OCI-LY7 (cell line): ENCODE data around the gene C2orf66. TPM values are rescaled to one million over a fixed set of nuclear protein-coding genes. Genes with fewer than 3 reads are reported as not detected.

ENCODE experiments used
- Bru-seq: library from RNA; stranded (reverse); fragments of 400-500 nt; gene quantifications from one replicate; lab custom pipeline; 2021; lab: Mats Ljungman, UMichigan
- BruChase-seq, 2 experiments: library from RNA; stranded (reverse); fragments of 400-500 nt; gene quantifications; one replicate each; lab custom pipeline; 2021; lab: Mats Ljungman, UMichigan
- BruUV-seq: library from RNA; stranded (reverse); fragments of 400-500 nt; replicated peaks from 2 replicates; lab custom pipeline; 2021; lab: Mats Ljungman, UMichigan
- CTCF ChIA-PET: fragments of 300-600 bp; sonication (Branson Sonifier 250); formaldehyde crosslinking; loops from one replicate; lab custom pipeline; 2022; ENCODE audit warnings: antibody characterized with exemption; ENCODE audit not compliant: unreplicated experiment; lab: Charles Lee
- POLR2A ChIA-PET: fragments of 300-600 bp; sonication (Branson Sonifier 250); formaldehyde crosslinking; loops from one replicate; lab custom pipeline; 2022; ENCODE audit warnings: antibody characterized with exemption; lab: Charles Lee
- DNase-seq: peaks from one replicate; pipeline ENCODE4 v3.0.0-alpha.2; 2015; ENCODE audit warnings: low spot score
- H2AFZ ChIP-seq: fragments of 200-600 bp; sonication (generic), shearing (Covaris generic); 2 replicates; pipeline ENCODE4 v1.6.1; 2014; ENCODE audit warnings: mild to moderate bottlenecking, antibody characterized with exemption, low read length, moderate library complexity
- H3K27ac ChIP-seq: fragments of 200-600 bp; sonication (generic); 2 replicates; pipeline ENCODE4 v1.5.1; 2014; ENCODE audit warnings: mixed run types, low read depth, mild to moderate bottlenecking, moderate library complexity, low read length, inconsistent platforms; ENCODE audit not compliant: poor library complexity, severe bottlenecking
- H3K36me3 ChIP-seq: fragments of 200-600 bp; sonication (generic); 2 replicates; pipeline ENCODE4 v1.6.1; 2014; ENCODE audit warnings: mild to moderate bottlenecking, antibody characterized with exemption, low read length, moderate library complexity, mixed read lengths; ENCODE audit not compliant: insufficient read depth
- H3K4me1 ChIP-seq: fragments of 200-600 bp; sonication (generic); 2 replicates; pipeline ENCODE4 v1.5.1; 2014; ENCODE audit warnings: mild to moderate bottlenecking, low read length; ENCODE audit not compliant: insufficient read depth, poor library complexity, severe bottlenecking
- H3K4me2 ChIP-seq: fragments of 200-600 bp; sonication (generic); 2 replicates; pipeline ENCODE4 v1.6.1; 2014; ENCODE audit warnings: mild to moderate bottlenecking, low read length
- H3K4me3 ChIP-seq: fragments of 200-600 bp; sonication (generic); 2 replicates; pipeline ENCODE4 v1.5.1; 2014; ENCODE audit warnings: mild to moderate bottlenecking, low read depth, low read length; ENCODE audit not compliant: poor library complexity, severe bottlenecking
- H3K79me2 ChIP-seq: fragments of 200-600 bp; sonication (generic); 2 replicates; pipeline ENCODE4 v1.6.1; 2016; ENCODE audit warnings: low read depth, mild to moderate bottlenecking, low read length, moderate library complexity, mixed read lengths; ENCODE audit not compliant: insufficient read depth
- H3K9me2 ChIP-seq: fragments of 200-600 bp; sonication (generic); 2 replicates; pipeline ENCODE4 v1.6.1; 2016; ENCODE audit warnings: mild to moderate bottlenecking, low read length, mixed read lengths; ENCODE audit not compliant: insufficient read depth
- H3K9me3 ChIP-seq: fragments of 200-600 bp; sonication (generic); 2 replicates; pipeline ENCODE4 v1.6.1; 2014; ENCODE audit warnings: mild to moderate bottlenecking, mixed run types, low read length, mixed read lengths
- H4K20me1 ChIP-seq: fragments of 200-600 bp; sonication (generic); 2 replicates; pipeline ENCODE4 v1.6.1; 2014; ENCODE audit warnings: mild to moderate bottlenecking, antibody characterized with exemption, low read length, moderate library complexity, mixed read lengths; ENCODE audit not compliant: insufficient read depth
- CTCF ChIP-seq: fragments of 200-600 bp; sonication (generic); conservative IDR thresholded peaks from 2 replicates; pipeline ENCODE4 v1.5.1; 2014; ENCODE audit warnings: mild to moderate bottlenecking, antibody characterized with exemption, low read length, moderate library complexity, mixed read lengths
- EZH2phosphoT487 ChIP-seq: fragments of 200-600 bp; sonication (generic); IDR thresholded peaks from 2 replicates; pipeline ENCODE4 v1.6.1; 2018; ENCODE audit warnings: low read depth, borderline replicate concordance, mild to moderate bottlenecking, mixed run types, antibody characterized with exemption, low read length, moderate library complexity, mixed read lengths
- intact Hi-C: fragments of 100-400 bp; cut with micrococcal nuclease; formaldehyde crosslinking; loops from one replicate; pipeline ENCODE4 v1.10.0; 2022; ENCODE audit not compliant: unreplicated experiment
- long read RNA-seq: library from polyadenylated mRNA; stranded (forward); transcript quantifications from one replicate; pipeline ENCODE4 v2.0.0, GENCODE V29; 2022
- total RNA-seq, 2 experiments: library from RNA; depleted of rRNA in 1 of 2; stranded (reverse); fragments of >200 nt in 1 of 2; shearing (Covaris generic) in 1 of 2; gene quantifications; 2 replicates each; pipeline ENCODE4 v1.2.3, GENCODE V29; 2014 to 2022

The C2orf66 gene
- total RNA-seq (2014; rRNA removed; shearing (Covaris generic)) (not detected in 2 replicates), total RNA-seq (2022) (not detected in 2 replicates), Bru-seq, nascent RNA (not detected), BruChase-seq, experiment 1, labeled RNA remaining after a 6-hour chase (percentile 13 among the genes with signal in this experiment), BruChase-seq, experiment 2, labeled RNA remaining after a 2-hour chase (percentile 4 among the genes with signal in this experiment)
- long read RNA-seq: 0 reads

GRCh38 chr2:196809260-196809659 lies at the start of gene C2orf66:
Gene C2orf66, minus strand, starts transcription at chr2:196809355. Its CDS starts 19 bp downstream, at chr2:196809336.
- no peaks in the 10 kb centered on the region for H3K4me1 ChIP-seq
- H3K36me3 ChIP-seq: no peaks in the 10 kb centered on the region
- ChIA-PET POLR2A (interaction anchor here (0.5 to 3.1 kb wide), 2 partner anchors 10 to 566 kb away, joined by 4 to 12 read pairs; partner anchors contain the start of gene GTF3C3), CTCF (no interaction called here)
- TF ChIP-seq CTCF (no peak), EZH2phosphoT487 (no peak)
- H3K4me3 ChIP-seq: no peak within 1 kb of the TSS
- intact Hi-C loops: no loop called here
- no peak within 1 kb of the TSS for H3K27ac ChIP-seq
- no peaks in the 10 kb centered on the region for H4K20me1 ChIP-seq
- H3K9me2 ChIP-seq: no peaks in the 10 kb centered on the region
- H2AFZ ChIP-seq: no peak within 1 kb of the TSS
- no peak within 1 kb of the TSS for H3K4me2 ChIP-seq
- no peak for DNase-seq
- no peaks in the 10 kb centered on the region for H3K79me2 ChIP-seq
- no TSS peak for BruUV-seq
- H3K9me3 ChIP-seq: no peaks in the 10 kb centered on the region

GRCh38 chr2:196854629-196855028 lies 45.5 kb upstream of the C2orf66 start:
- BruUV-seq: no TSS peak
- intact Hi-C loops: no loop called here
- no peak overlapping the region for H3K4me2 ChIP-seq
- ChIA-PET CTCF (no interaction called here), POLR2A (interaction anchor here (0.6 kb wide), 1 partner anchor 32 kb away, joined by 3 read pairs; no protein-coding TSS in a partner anchor)
- no peaks in the 10 kb centered on the region for H3K36me3 ChIP-seq
- no peak overlapping the region for H2AFZ ChIP-seq
- H3K9me3 ChIP-seq: no peaks in the 10 kb centered on the region
- no peaks in the 10 kb centered on the region for H3K9me2 ChIP-seq
- DNase-seq: no peak
- no peak overlapping the region for H3K27ac ChIP-seq
- no peak overlapping the region for H3K4me3 ChIP-seq
- TF ChIP-seq EZH2phosphoT487 (no peak), CTCF (no peak)
- no peaks in the 10 kb centered on the region for H3K4me1 ChIP-seq
- no peaks in the 10 kb centered on the region for H3K79me2 ChIP-seq
- no peaks in the 10 kb centered on the region for H4K20me1 ChIP-seq
